Midbrain (tissue), 1 donor: ENCODE measurements around the gene PCMTD2.

Experiments used
- DNase-seq: peaks from one replicate; lab custom pipeline; 2025; lab: John Stamatoyannopoulos, UW

PCMTD2 gene

GRCh38 chr20:64256282-64256935 is 861 bp downstream of the PCMTD2 start:
- DNase-seq: no peak

GRCh38 chr20:64257107-64257757 is 1.7 kb downstream of the PCMTD2 start:
- no peak for DNase-seq

- DNase-seq: no peak
Measured at GRCh38 chr20:64258071-64258823, 2.7 kb downstream of the PCMTD2 start.

GRCh38 chr20:64260239-64260638 is 4.7 kb downstream of the PCMTD2 start:
- no peak for DNase-seq

DNA sequence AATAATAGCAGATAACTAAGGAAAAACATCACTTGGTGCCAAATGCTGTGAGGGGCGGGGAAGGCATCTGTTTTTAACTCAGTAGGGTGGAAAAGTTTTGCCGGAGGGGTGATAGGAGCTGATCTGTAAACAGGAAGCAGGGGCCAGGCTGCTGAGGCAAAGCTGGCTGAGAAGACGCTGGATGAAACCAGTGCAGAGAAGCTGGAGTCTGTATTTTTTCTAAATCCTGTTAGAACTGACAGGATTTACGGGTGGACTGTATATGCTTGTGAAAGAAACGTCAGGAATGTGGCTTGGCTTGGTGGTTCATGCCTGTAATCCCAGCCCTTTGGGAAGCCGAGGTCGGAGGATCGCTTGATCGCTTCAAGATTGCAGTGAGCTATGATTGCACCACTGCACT is 5.6 kb downstream of the PCMTD2 start:
- DNase-seq: no peak

GRCh38 chr20:64264091-64264490 is 8.5 kb downstream of the PCMTD2 start:
- no peak for DNase-seq

DNA sequence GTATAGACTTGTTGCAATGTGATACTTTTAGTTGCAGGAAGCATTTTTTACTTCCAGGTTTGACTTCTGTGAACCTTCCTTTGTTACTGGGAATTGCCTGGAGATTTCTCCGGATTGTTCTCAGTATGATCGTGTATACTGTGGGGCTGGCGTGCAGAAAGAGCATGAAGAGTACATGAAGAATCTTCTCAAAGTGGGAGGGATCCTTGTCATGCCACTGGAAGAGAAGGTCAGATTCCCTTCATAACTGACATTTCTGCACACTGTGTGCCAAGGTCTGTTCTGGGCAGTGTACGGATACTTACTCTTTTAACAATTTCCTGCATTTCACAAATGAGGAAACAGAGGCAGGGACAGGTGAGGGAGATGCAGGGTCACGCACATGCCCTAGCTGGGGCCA is 9.7 kb downstream of the PCMTD2 start:
- no peak for DNase-seq

GRCh38 chr20:64266988-64267387 is 11.4 kb downstream of the PCMTD2 start:
- no peak for DNase-seq

DNA sequence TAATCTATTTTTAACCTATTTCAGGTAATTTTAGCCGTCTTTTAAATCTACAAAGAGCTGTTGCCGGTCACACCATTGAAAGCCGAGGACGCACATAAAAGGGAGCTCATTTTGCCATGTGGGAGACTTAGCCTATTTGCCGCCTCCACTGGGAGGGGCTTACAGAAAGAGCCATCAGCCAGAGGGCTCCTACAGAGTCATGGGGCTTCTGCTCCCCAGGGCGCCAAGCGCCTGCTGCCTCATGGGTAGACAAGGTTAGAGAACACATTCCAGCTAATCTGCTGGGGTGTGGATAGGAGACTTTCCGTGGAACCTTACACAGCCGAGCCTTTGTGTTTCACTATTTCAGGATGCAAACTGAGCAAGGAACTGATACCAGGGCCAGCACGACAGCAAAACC is 12.6 kb downstream of the PCMTD2 start:
- DNase-seq: no peak

DNA sequence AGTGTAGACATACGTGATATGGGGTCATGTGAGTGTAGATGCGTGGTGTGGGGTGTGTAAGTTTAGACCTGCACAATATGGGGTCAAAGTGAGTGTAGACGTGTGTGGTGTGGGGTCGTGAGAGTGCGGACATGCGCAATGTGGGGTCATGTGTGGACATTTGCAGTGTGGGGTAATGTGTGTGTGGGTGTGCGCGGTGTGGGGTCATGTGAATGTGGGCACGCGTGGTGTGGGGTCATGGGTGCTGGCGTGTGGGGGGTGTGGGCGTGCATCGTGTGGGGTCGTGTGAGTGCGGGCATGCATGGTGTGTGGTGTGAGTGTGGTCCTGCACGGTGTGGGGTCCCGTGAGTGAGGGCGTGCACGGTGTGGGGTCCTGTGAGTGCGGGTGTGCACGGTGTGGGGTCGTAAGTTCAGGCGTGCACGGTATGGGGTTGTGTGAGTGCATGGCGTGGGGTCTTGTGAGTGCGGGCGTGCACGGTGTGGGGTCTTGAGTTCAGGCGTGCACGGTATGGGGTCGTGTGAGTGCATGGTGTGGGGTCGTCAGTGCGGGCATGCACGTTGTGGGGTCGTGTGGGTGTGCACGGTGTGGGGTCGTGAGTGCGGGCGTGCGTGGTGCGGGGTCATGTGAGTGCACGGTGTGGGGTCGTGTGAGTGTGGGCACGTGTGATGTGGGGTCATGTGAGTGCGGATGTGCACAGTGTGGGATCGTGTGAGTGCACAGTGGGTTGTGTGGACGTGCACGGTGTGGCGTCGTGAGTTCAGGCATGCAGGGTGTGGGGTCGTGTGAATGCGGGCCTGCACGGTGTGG is 14.3 kb downstream of the PCMTD2 start:
- no peak for DNase-seq

DNA sequence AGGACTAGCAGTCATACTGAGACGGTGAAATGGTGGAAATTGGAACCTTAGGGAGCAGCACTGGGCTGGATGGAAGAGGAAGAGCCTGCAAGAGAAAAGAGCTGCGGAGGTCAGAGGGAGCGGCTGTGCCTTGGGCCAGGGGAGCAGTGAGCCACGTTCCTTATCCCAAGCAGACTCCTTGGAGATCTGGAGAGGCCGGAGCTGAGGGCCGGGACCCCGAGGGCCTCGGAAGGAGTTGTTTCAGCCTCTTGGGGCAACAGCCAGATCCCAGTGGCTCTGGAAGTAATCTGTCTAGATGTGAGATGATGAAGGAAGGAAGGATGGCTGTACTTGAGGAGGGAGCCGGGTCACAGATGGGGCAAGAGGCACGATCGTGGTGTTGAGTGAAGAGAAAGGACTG is 16.1 kb downstream of the PCMTD2 start:
- no peak for DNase-seq

- no peak for DNase-seq
Measured at GRCh38 chr20:64273109-64273508, 17.6 kb downstream of the PCMTD2 start.

DNA sequence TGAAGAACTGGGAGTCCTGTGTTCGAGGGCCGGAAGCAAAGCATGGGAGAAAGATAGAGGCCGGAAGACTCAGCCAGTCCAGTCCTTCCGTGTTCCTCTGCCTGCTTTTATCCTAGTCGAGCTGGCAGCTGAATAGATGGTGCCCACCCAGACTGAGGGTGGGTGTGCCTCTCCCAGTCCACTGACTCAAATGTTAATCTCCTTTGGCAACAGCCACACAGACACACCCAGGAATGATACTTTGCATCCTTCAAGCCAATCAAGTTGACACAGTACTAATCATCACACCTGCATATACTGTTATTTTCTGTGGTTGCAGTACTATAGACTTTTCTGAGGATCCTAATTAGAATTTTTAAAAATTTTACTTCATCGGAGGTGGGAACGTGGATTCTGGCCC is 21.3 kb downstream of the PCMTD2 start:
- no peak for DNase-seq

DNA sequence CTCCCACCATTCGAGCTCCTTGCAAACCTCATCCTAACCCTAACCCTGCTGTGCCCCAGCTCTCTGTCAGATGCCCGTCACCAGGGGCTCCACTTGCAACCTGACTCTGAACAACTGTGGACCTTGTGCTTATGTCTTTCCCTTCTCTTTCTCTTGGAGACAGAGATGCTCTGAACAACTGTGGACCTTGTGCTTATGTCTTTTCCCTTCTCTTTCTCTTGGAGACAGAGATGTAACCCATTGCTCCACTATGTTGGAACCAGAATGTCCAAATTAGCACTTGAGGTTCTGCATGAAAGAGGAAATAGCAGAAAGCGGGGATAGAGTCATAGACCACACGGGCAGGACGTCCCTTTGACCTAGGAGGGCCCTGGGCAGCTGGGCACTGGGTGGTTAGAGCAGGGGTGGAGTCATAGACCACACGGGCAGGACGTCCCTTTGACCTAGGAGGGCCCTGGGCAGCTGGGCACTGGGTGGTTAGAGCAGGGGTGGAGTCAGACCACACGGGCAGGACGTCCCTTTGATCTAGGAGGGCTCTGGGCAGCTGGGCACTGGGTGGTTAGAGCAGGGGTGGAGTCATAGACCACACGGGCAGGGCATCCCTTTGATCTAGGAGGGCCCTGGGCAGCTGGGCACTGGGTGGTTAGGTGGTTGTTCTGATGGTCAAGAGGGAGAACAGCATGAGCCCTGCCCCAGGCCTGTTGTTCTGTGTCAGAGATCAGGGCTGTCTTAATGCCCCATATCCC is 22.2 kb downstream of the PCMTD2 start:
- DNase-seq: no peak

GRCh38 chr20:64278317-64278681 is 22.8 kb downstream of the PCMTD2 start:
- no peak for DNase-seq

DNA sequence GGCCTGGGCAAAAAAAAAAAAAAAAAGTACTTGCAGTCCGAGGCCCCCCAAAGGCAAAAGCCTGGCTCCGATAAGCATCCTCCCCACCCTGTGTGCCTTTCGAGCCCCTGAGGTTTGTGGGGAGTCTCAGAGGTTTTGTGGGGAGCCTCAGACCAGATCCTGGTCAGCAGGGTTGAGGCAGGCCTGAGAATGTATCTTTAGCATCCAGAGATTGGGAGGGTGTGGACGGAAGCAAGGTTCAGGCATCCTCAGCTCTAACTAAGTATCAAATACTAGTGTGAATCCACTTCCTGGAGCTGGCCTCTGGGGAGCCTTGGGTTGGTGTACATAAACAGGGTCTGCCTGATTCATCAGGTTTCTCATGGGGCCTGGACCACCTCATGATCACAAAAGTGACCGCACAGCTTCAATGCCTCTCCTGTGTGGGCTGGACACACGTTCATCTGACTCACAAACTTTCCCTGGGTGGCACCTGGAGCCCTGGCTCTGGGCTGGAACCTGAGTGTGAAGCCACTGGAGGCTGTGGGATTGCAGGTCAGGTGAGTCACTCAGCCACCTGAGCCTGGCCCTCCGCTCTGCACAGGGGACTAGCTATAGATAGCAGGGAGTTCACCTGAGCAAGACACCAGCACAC is 24.4 kb downstream of the PCMTD2 start:
- DNase-seq: no peak

DNA sequence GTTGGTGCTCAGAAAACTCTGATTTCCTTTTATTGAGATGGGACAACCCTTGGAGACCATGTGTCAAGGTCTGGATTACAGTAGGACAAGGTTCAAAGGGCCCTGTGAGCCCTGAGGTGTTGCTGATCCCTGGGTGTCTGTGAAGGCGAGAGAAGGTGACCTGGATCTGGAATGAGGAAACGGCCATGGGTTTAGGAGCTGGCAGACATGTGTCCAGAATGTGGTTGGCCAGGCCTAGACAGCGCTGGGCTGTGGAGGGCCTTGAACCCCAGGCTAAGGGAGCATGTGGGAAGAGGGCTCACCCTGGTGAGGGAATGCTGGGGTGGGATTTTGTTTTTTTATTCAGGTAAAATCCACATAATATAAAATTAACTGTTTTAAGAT is 24.9 kb downstream of the PCMTD2 start:
- no peak for DNase-seq

DNA sequence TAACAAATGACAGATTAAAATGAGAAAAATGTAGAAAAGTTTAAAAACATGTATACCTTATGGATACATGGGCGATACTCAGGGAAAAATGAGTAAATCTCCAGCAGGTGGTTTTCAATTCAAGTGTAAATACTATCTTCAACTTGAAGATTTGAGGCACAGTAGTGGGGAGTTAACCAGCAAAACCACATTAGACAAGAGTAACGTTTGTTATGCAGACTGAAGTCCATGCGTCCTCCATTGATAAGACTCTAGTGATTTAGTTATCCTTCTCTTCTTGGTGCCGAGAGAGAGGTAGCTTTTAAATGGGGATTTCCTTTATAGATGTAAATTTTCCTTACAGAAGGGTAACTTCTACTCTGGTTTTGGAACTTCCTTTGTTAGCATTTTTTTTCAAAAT is 28.1 kb downstream of the PCMTD2 start:
- DNase-seq: no peak

- peak; percentile 40 for DNase-seq
Measured at GRCh38 chr20:64285579-64286446, 30.3 kb downstream of the PCMTD2 start.
